Activated T-cell treated with anti-CD3 and anti-CD28 coated beads, Interleukin-2, amount 50 U/mL, for 4 hours (primary cell): Measurements from ENCODE around the gene LIM2. TPM values are rescaled to one million over a fixed set of nuclear protein-coding genes. Genes with fewer than 3 reads are reported as not detected.
A peak's percentile ranks its signal among the peaks of the same experiment; 100 is the strongest.
"Not testable (repeated sequence)": the region's sequence is repeated elsewhere in the genome, so short reads cannot be mapped to it uniquely, and the experiment has no call there.

Experiments used
- ATAC-seq, 2 donors: fragments of 200-7000 bp; cut with Tn5 transposase; one replicate each; pipeline ENCODE4 v1.10.0; 2021
- DNase-seq: peaks from one replicate; pipeline ENCODE4 v3.0.0-alpha.2; 2020
- H3K27me3 Mint-ChIP-seq: one replicate; pipeline ENCODE4 v1.8.0; 2021; ENCODE audit warnings: low read depth, mixed read lengths
- H3K36me3 Mint-ChIP-seq: one replicate; pipeline ENCODE4 v1.8.0; 2022; ENCODE audit warnings: mixed read lengths; ENCODE audit not compliant: insufficient read depth
- H3K4me1 Mint-ChIP-seq: one replicate; pipeline ENCODE4 v1.8.0; 2021; ENCODE audit warnings: low read depth, mixed read lengths
- H3K4me3 Mint-ChIP-seq: one replicate; pipeline ENCODE4 v1.8.0; 2021; ENCODE audit warnings: mild to moderate bottlenecking, moderate library complexity, mixed read lengths
- H3K9me3 Mint-ChIP-seq: one replicate; pipeline ENCODE4 v1.8.0; 2021; ENCODE audit warnings: mixed read lengths
- total RNA-seq, 3 donors: library from RNA; stranded (reverse); gene quantifications; one replicate each; pipeline ENCODE4 v1.2.1, GENCODE V29; 2021

The LIM2 gene
- total RNA-seq, 3 donors from 2014 or later = 0.58 to 0.65 TPM; not detected in 1

- H3K27me3 Mint-ChIP-seq = peaks cover 14% of the 10 kb centered on the region
- ATAC-seq = no peak
- H3K4me3 Mint-ChIP-seq = no peak overlapping the region
- H3K36me3 Mint-ChIP-seq = no peaks in the 10 kb centered on the region
- peaks cover 8% of the 10 kb centered on the region for H3K4me1 Mint-ChIP-seq
- no peaks in the 10 kb centered on the region for H3K9me3 Mint-ChIP-seq
- no peak for DNase-seq
These were observed 23.4 kb upstream of the LIM2 start for GRCh38 chr19:51410950-51411748.

GRCh38 chr19:51407511-51408131, 19.8 kb upstream of the LIM2 start:
- Mint-ChIP-seq H3K27me3 (peaks cover 13% of the 10 kb centered on the region), H3K36me3 (peaks cover 2% of the 10 kb centered on the region), H3K4me1 (peaks cover 8% of the 10 kb centered on the region), H3K9me3 (peaks cover 7% of the 10 kb centered on the region), H3K4me3 (no peak overlapping the region)
- DNase-seq (no peak), ATAC-seq (peak; percentile 61 to 66)

GRCh38 chr19:51402117-51402516, 14.3 kb upstream of the LIM2 start:
- H3K9me3 Mint-ChIP-seq = peaks cover 15% of the 10 kb centered on the region
- H3K36me3 Mint-ChIP-seq = peaks cover 2% of the 10 kb centered on the region
- peaks cover 5% of the 10 kb centered on the region for H3K27me3 Mint-ChIP-seq
- ATAC-seq = no peak
- H3K4me3 Mint-ChIP-seq = no peak overlapping the region
- DNase-seq = no peak
- H3K4me1 Mint-ChIP-seq = peaks cover 4% of the 10 kb centered on the region

- peaks cover 15% of the 10 kb centered on the region for H3K9me3 Mint-ChIP-seq
- not testable (repeated sequence) for H3K27me3 Mint-ChIP-seq, ATAC-seq, H3K4me3 Mint-ChIP-seq, H3K36me3 Mint-ChIP-seq, DNase-seq
- H3K4me1 Mint-ChIP-seq = peaks cover 13% of the 10 kb centered on the region
These were observed 12.2 kb upstream of the LIM2 start for GRCh38 chr19:51399936-51400335.

GRCh38 chr19:51399231-51399630, 11.5 kb upstream of the LIM2 start:
- Mint-ChIP-seq H3K4me3 (no peak overlapping the region), H3K36me3 (peaks cover 2% of the 10 kb centered on the region), H3K9me3 (peaks cover 15% of the 10 kb centered on the region), H3K4me1 (peaks cover 20% of the 10 kb centered on the region), H3K27me3 (peaks cover 2% of the 10 kb centered on the region)
- DNase-seq (no peak), ATAC-seq (no peak)

GRCh38 chr19:51398096-51398704, 10.4 kb upstream of the LIM2 start:
- ATAC-seq = no peak

GRCh38 chr19:51397453-51397852, 9.7 kb upstream of the LIM2 start:
- ATAC-seq, H3K9me3 Mint-ChIP-seq: not testable (repeated sequence)

More at GRCh38 chr19:51398096-51398704, 10.4 kb upstream of the LIM2 start:
- Mint-ChIP-seq H3K4me3 (no peak overlapping the region), H3K9me3 (peaks cover 12% of the 10 kb centered on the region), H3K27me3 (peaks cover under 1% of the 10 kb centered on the region), H3K4me1 (peaks cover 25% of the 10 kb centered on the region), H3K36me3 (no peaks in the 10 kb centered on the region)
- no peak for DNase-seq

GRCh38 chr19:51396175-51396574, 8.4 kb upstream of the LIM2 start:
- Mint-ChIP-seq H3K36me3 (no peaks in the 10 kb centered on the region), H3K4me1 (peaks cover 35% of the 10 kb centered on the region), H3K27me3 (no peaks in the 10 kb centered on the region), H3K4me3 (no peak overlapping the region), H3K9me3 (no peaks in the 10 kb centered on the region)
- ATAC-seq (no peak), DNase-seq (no peak)

More at GRCh38 chr19:51397453-51397852, 9.7 kb upstream of the LIM2 start:
- H3K4me3 Mint-ChIP-seq, H3K27me3 Mint-ChIP-seq, DNase-seq, H3K36me3 Mint-ChIP-seq: not testable (repeated sequence)
- H3K4me1 Mint-ChIP-seq = peaks cover 30% of the 10 kb centered on the region

GRCh38 chr19:51394050-51394836, 6.5 kb upstream of the LIM2 start:
- DNase-seq = peak; percentile 78
- no peaks in the 10 kb centered on the region for H3K9me3 Mint-ChIP-seq
- H3K4me1 Mint-ChIP-seq = peaks cover 38% of the 10 kb centered on the region
- peak overlapping the region; percentile 73 for H3K4me3 Mint-ChIP-seq
- no peaks in the 10 kb centered on the region for H3K36me3 Mint-ChIP-seq
- peak; percentile 92 to 94 for ATAC-seq
- no peaks in the 10 kb centered on the region for H3K27me3 Mint-ChIP-seq

GRCh38 chr19:51392701-51393100, 4.9 kb upstream of the LIM2 start:
- ATAC-seq (no peak), DNase-seq (no peak)
- H3K27me3 Mint-ChIP-seq = no peaks in the 10 kb centered on the region
- H3K36me3 Mint-ChIP-seq = no peaks in the 10 kb centered on the region
- peak overlapping the region; percentile 21 for H3K4me3 Mint-ChIP-seq
- H3K4me1 Mint-ChIP-seq = peaks cover 34% of the 10 kb centered on the region
- H3K9me3 Mint-ChIP-seq = no peaks in the 10 kb centered on the region

- H3K4me3 Mint-ChIP-seq = no peak overlapping the region
- no peaks in the 10 kb centered on the region for H3K27me3 Mint-ChIP-seq
These were observed 3.4 kb upstream of the LIM2 start for GRCh38 chr19:51391073-51391611.

GRCh38 chr19:51389143-51389542, 1.4 kb upstream of the LIM2 start:
- no peaks in the 10 kb centered on the region for H3K27me3 Mint-ChIP-seq
- ATAC-seq (no peak), DNase-seq (no peak)
- H3K4me3 Mint-ChIP-seq = no peak overlapping the region
- H3K4me1 Mint-ChIP-seq = peaks cover 22% of the 10 kb centered on the region
- no peaks in the 10 kb centered on the region for H3K9me3 Mint-ChIP-seq
- no peaks in the 10 kb centered on the region for H3K36me3 Mint-ChIP-seq

More at GRCh38 chr19:51391073-51391611, 3.4 kb upstream of the LIM2 start:
- ATAC-seq (no peak), DNase-seq (no peak)
- no peaks in the 10 kb centered on the region for H3K36me3 Mint-ChIP-seq
- H3K9me3 Mint-ChIP-seq = no peaks in the 10 kb centered on the region
- H3K4me1 Mint-ChIP-seq = peaks cover 36% of the 10 kb centered on the region

GRCh38 chr19:51386882-51387520, 773 bp downstream of the LIM2 start:
- Mint-ChIP-seq H3K27me3 (no peaks in the 10 kb centered on the region), H3K4me1 (peaks cover 12% of the 10 kb centered on the region), H3K4me3 (peak overlapping the region; percentile 59), H3K9me3 (no peaks in the 10 kb centered on the region), H3K36me3 (no peaks in the 10 kb centered on the region)
- DNase-seq (no peak), ATAC-seq (no peak)
